GM11168 (cell line): Measurements from ENCODE around the gene FMNL2.

ENCODE experiments used
- in situ Hi-C: fragments of 300-500 bp; cut with MboI; formaldehyde crosslinking; loops from one replicate; pipeline ENCODE4 v1.12.0; 2022; ENCODE audit warnings: low sequenced_read_pairs; ENCODE audit not compliant: unreplicated experiment

The FMNL2 gene

GRCh38 chr2:152420936-152421335 is 86.0 kb downstream of the FMNL2 start:
- in situ Hi-C loops: no loop called here

DNA sequence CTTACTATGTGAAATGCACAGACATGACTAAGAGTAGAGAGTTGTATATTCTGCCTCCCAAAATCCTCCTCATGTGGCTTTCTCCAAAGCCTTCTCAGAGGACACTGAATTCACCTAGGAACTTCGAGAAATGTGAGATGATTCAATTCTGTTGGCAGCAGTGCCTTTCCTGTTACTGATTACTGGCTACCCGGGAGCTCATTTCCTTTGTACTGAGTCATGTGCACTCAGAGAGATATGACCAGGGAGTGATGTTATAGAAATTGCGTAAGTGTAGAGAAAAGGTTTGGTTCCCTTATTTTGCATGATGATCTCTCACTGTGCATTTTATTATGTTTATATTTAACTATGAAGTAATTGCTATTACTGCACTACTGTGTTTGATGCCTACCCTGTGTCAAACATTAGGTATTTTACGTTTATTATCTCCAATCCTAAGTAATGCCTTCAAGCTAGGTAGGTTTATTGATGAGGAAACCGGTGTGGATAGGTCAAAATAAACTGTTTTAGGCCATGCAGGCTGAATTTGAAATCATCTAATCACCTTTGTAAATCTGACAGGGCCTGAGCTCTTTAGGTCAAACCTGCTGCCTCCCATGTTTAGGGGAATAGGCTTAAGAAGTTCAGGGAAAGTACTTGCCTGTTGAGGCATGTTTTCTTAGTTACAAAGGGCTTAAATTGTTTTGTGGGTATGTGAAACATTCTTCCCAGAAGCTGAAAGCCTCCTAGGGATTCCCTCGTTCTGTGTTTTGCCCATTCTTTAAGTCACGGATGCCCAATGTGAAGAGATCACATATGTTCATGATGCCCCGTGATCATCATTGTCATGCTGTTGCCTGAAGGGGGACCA is 86.8 kb downstream of the FMNL2 start:
- in situ Hi-C loops: no loop called here

DNA sequence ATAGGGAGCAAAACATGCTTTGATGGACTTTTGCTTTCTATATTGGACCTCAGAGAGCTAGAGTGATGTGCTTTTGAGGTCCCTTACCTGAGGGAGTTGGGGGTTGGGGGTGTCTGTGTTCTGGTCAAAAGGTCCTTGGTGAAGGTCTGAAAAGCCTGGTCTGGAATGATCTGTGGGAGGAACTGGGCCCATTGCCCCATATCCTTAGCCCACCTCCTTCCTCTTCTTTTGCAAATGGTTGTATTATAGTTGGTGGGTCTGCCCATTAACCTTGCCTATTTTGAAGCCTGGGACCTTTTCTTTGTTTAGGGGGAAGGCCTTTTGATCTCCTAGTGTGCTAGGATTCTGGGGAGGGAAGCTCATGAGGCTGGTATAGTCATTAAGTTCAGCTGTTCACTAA is 88.7 kb downstream of the FMNL2 start:
- in situ Hi-C loops: no loop called here

- in situ Hi-C loops: no loop called here
Measured at GRCh38 chr2:152425765-152426727, 91.1 kb downstream of the FMNL2 start.

GRCh38 chr2:152426801-152427200 is 91.8 kb downstream of the FMNL2 start:
- in situ Hi-C loops: no loop called here

DNA sequence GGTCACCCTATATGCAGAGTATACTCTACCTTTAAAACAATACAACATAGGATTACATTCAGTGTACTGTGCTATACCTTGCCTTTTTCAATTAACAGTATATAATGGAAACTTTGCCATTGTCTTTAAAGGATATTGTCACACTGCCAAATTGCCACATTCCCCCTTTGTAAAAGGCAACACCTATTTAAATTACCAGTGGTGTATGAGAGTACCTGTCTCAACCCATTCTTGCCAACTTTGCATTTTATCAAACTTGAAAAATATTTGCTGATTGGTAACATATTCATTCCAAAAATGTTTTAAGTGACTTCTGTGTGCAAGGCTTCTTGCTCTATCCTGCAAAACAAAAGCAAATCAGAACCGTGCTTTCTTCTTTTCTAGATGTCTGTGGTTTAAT is 92.9 kb downstream of the FMNL2 start:
- in situ Hi-C loops: no loop called here

DNA sequence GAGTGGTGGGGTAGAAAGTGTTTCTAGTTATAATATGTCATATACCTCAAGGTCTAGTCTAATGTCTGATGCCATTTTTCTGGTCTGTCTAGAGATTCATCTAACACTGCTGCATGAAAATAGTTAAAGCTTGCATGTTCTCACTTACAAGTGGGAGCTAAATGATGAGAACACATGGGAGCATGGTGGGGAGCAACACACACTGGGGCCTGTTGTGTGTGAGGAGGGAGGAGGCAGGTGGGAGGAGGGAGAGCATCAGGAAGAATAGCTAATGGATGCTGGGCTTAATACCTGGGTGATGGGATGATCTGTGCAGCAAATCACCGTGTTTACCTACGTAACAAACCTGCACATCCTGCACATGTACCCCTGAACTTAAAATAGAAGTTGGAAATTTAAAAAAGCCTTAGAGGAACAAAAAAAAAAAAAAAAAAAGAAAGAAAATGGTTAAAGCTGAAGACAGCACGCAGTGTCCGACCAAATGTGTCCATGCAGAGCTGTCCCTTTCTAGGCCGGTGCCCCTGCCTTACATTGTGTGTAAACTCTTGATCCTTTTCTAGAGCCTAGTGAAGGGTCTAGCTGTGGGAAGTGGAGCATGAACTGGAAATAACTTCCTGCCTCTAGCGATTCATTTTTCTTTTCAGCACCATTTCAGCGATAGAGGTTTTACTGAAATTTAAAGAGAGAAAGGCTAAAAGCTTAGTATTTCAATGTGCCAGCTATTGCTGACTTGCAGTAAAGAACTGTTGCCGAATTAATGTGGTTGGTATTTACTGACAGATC is 94.0 kb downstream of the FMNL2 start:
- in situ Hi-C loops: no loop called here

DNA sequence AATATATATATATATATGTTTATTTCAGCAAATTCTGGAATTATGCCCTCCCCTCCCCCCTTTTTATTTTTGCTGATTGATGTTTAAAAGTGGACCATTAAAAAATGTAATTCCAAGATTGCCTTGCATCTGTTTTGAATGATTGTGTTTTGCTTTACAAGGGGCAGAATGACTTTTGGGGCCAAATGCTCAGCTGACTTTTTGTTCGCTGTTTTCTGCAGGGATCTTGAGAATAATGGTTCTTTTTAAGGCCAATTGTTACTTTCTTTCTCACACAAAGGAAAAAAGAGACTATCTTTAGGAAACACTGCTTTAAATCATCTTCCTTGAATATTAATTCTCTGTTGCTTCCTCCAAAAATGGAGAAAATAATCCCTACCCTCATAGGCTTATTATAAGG is 95.9 kb downstream of the FMNL2 start:
- in situ Hi-C loops: no loop called here

GRCh38 chr2:152431370-152432098 is 96.6 kb downstream of the FMNL2 start:
- in situ Hi-C loops: no loop called here

- in situ Hi-C loops: no loop called here
Measured at GRCh38 chr2:152432206-152432653, 97.3 kb downstream of the FMNL2 start.

DNA sequence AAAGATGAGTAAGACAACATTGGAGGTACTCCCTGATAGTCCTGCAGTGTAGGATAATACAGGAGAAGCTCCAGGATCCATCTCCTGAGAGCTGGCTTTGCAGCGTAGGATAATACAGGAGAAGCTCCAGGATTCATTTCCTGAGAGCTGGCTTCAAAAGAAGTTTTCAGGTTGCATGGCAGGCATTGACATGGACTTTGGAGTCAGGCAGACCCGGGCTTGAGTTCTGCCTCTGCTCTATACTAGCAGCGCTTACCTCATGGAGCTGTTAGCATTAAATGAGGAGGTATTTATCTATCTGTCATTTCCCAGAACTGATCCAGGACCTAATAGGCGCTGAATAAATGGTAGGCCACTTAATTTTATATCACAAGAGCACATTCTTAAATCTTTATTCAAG is 97.8 kb downstream of the FMNL2 start:
- in situ Hi-C loops: no loop called here

GRCh38 chr2:152433289-152433688 is 98.3 kb downstream of the FMNL2 start:
- in situ Hi-C loops: no loop called here

GRCh38 chr2:152433791-152434190 is 98.8 kb downstream of the FMNL2 start:
- in situ Hi-C loops: no loop called here

- in situ Hi-C loops: no loop called here
Measured at GRCh38 chr2:152434395-152435182, 99.6 kb downstream of the FMNL2 start.

DNA sequence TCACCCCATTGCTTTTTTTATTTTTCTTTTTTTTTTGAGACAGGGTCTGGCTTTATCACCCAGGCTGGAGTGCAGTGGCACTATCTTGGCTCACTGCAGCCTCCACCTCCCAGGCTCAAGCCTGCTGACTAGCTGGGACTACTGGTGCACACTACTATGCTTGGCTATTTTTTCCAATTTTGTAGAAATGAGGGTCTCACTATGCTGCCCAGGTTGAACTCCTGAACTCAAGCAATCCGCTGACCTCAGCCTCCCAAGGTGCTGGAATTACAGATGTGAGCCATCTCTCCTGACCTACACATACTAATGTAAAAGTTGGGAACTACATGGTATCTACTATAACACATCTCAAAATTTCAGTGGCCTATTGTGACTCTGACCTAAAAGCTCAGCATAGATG is 101.2 kb downstream of the FMNL2 start:
- in situ Hi-C loops: no loop called here

- in situ Hi-C loops: no loop called here
Measured at GRCh38 chr2:152437276-152438108, 102.5 kb downstream of the FMNL2 start.

- in situ Hi-C loops: no loop called here
Measured at GRCh38 chr2:152440049-152440448, 105.1 kb downstream of the FMNL2 start.

GRCh38 chr2:152440460-152440859 is 105.5 kb downstream of the FMNL2 start:
- in situ Hi-C loops: no loop called here
